ENCODE measurements around the gene RHOG.
A peak's percentile ranks its signal among the peaks of the same experiment; 100 is the strongest.

Gene RHOG

DNA sequence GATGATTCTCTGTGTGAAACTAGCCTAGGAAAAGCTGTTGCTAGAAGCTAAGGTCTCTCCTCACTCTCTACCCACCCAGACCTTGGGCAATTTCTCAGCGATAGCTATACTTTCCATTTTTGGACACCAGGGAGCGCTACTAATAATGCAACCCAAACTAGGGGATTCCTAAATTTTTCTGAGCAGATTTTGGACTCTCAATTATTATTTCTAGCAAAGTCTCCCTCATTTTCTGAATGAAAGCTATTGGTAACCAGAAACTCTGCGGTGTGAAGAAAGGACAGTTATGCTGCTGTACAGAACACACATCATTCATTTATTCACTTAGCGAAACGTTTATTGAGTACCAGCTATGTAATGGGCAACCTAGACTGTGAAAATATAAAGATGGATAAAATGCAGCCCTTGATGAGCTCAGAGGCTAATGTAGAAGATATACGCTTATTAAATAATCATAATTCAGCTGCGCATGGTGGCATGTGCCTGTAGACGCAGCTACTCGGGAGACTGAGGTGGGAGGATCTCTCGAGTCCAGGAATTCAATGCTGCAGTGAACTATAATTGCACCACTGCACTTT, 8.6 kb upstream of the RHOG start:
- no peaks in the 10 kb centered on the region for H3K36me3 Mint-ChIP-seq
- H3K27me3 Mint-ChIP-seq, result no peaks in the 10 kb centered on the region
- H3K4me1 Mint-ChIP-seq, result peaks cover 55% of the 10 kb centered on the region

DNA sequence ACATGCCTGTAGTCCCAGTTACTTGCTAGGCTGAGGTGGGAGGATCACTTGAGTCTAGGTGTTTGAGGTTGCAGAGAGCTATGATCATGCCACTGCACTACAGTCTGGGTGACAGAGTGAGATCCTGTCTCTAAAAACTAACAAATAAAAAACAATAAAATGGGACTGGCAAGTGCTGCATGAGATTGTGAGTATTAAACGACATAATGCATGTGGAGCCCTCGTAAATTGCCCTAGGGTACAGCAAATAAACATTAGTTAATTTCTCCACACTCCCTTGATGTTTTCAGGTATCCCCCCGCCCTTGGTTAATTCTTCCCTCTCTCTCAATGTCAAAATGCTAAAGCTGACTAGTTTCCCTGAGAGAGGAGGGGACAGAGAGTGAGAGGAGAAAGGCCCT, 4.9 kb upstream of the RHOG start:
- H3K9me3 Mint-ChIP-seq, result no peaks in the 10 kb centered on the region
- H3K36me3 Mint-ChIP-seq, result no peaks in the 10 kb centered on the region
- no peak overlapping the region for H3K4me3 Mint-ChIP-seq
- peaks cover 51% of the 10 kb centered on the region for H3K4me1 Mint-ChIP-seq
- no peaks in the 10 kb centered on the region for H3K27me3 Mint-ChIP-seq
- H3K27ac Mint-ChIP-seq, result no peak overlapping the region

More for the DNA sequence above, 8.6 kb upstream of the RHOG start:
- no peaks in the 10 kb centered on the region for H3K9me3 Mint-ChIP-seq
- peak overlapping the region; percentile 77 for H3K27ac Mint-ChIP-seq
- H3K4me3 Mint-ChIP-seq, result no peak overlapping the region

DNA sequence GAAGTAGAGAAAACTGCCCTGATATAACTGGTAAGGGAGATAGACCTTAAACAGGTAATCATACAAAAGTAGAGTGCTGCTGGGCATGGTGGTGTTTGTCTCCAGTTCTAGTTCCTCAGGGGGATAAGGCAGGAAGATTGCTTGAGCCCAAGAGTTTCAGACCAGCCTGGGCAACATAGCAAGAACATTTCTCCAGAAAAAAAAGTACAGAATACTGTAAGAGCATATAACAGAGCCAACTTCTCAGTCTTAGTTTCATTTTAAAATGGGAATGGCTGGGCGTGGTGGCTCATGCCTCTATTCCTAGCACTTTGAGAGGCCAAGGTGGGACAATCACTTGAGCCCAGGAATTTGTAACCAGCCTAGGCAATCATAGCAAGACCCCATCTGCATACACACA, 4.5 kb upstream of the RHOG start:
- no peak overlapping the region for H3K27ac Mint-ChIP-seq
- no peaks in the 10 kb centered on the region for H3K9me3 Mint-ChIP-seq
- H3K4me3 Mint-ChIP-seq, result no peak overlapping the region

DNA sequence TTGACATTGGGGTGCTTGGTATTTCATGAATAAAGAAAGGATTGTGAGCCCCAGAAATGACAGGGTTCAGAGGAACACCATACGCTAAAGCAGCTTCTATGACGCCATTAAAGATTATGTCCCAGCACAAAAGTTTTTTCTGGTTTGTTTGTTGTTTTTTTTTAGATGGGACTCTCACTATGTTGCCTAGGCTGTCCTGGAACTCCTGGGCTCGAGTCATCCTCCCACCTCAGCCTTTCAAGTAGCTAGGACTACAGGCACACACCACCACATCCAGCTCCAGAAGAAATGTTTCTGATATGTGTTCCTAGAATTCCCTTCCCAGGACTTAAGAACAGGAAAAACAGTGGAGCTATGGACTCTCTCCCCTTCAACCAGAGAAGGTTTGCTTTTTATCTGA, 2.6 kb upstream of the RHOG start:
- Mint-ChIP-seq H3K4me3 (peak overlapping the region; percentile 19), H3K4me1 (peaks cover 42% of the 10 kb centered on the region), H3K27ac (peak overlapping the region; percentile 80), H3K36me3 (peaks cover 7% of the 10 kb centered on the region), H3K27me3 (no peaks in the 10 kb centered on the region), H3K9me3 (no peaks in the 10 kb centered on the region)

More for the DNA sequence above, 4.5 kb upstream of the RHOG start:
- Mint-ChIP-seq H3K36me3 (no peaks in the 10 kb centered on the region), H3K27me3 (no peaks in the 10 kb centered on the region), H3K4me1 (peaks cover 51% of the 10 kb centered on the region)

DNA sequence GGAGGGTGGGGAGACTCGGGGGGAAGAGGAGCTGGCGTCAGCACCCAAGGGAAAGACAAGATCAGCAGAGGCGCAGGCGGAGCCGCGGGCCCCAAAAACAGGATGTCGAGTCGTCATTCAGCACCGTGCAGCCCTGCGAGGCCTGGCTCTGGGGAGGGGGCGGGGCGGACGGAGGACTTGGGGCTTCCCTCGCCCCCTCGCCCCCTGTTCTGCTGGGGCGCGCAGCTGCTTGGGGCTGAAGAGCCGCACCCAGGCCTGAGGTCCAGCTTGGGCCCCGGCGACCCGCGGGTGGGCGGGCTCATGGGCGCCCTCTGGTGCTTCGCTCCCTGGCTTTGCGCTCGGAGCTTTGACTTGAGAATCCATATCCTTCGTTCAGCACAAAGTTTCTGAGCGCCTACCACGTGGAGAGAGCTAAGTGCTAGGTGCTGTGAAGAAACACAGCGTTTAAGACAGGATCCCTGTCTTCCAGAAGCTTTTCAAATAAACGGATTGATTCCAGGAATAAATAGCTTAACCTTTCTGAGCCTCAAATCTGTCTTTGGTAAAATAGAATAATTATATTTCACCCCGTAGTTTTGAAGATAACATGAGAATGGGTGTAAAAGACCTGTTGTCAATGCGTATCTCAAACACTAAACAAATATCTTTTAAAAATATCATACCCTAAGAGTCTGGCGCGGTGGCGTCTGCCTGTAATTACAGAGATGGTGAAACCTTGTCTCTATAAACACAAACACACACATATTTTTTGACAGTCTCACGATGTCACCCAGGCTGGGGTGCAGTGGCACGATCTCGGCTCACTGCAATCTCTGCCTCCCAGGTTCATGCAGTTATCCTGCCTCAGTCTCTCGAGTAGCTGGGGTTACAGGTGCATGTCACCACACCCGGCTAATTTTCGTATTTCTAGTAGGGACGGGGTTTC, 929 bp upstream of the RHOG start:
- Mint-ChIP-seq H3K9me3 (no peaks in the 10 kb centered on the region), H3K36me3 (peaks cover 12% of the 10 kb centered on the region), H3K4me1 (peaks cover 54% of the 10 kb centered on the region), H3K27me3 (no peaks in the 10 kb centered on the region), H3K27ac (peak overlapping the region; percentile 94), H3K4me3 (peak overlapping the region; percentile 85)

DNA sequence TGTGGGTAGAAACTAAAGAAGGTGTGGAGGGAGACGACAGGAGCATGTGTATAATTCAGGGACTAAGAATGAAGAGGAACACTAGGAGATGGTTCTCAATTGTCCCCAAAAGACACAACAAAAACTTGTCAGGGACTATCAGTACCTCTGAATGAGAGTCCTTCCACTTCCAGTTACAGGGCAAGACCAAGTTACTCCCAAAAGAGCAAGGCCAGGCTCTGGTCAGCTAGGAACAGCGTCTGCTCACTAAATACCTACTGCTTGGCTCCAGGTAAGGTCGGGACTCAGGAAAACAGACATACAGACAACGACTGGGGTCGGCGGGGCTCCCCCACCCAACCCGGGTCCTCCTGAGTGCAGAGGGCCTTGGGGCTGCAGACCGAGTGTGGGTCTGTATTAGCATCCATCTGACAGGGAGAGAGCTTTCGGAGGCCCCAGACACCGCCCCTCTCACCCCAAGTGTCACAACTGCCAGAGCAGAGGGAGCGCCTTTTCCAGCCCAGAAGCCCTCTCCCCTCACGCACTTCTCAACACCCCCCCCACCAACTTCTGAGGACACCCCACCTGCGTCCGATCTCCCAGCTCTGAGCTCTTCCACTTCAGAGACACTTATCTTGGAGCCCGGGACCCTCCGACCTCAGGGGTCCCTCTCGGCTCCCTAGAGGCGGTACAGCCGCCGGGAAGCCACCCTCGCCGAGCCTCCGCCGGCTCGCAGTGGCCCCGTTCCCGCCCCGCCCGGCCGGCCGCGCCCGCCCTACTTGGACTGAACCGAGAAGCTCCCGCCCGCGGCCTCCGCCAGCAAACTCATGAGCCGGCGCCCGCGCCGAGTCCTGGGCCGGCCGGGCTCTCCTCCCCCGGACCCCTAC, 522 bp downstream of the RHOG start:
- Mint-ChIP-seq H3K4me3 (peak overlapping the region; percentile 91), H3K36me3 (peaks cover 17% of the 10 kb centered on the region), H3K4me1 (peaks cover 58% of the 10 kb centered on the region), H3K27ac (peak overlapping the region; percentile 94), H3K9me3 (no peaks in the 10 kb centered on the region), H3K27me3 (no peaks in the 10 kb centered on the region)

DNA sequence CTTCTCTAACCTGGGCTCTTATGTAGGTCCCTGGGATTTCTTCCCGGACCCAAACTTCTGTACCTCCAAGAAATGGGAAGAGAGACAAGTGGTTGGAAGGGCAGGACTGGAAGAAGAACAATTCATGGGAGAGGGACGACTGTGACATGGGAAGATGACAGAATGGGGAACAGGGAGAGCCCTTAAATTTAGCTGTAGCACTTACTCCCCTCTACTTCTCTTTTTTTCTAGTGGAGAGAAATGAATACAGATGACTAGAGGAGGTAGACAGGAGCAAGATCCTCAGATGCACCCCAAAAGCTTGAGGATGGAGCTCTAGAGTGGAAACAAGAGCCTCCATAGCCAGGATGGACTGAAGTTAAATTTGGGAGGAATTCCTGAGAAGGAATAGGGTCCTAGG, 2.3 kb downstream of the RHOG start:
- peaks cover 62% of the 10 kb centered on the region for H3K4me1 Mint-ChIP-seq
- H3K9me3 Mint-ChIP-seq, result no peaks in the 10 kb centered on the region
- peak overlapping the region; percentile 91 for H3K4me3 Mint-ChIP-seq
- peaks cover 26% of the 10 kb centered on the region for H3K36me3 Mint-ChIP-seq
- no peaks in the 10 kb centered on the region for H3K27me3 Mint-ChIP-seq
- H3K27ac Mint-ChIP-seq, result peak overlapping the region; percentile 95

DNA sequence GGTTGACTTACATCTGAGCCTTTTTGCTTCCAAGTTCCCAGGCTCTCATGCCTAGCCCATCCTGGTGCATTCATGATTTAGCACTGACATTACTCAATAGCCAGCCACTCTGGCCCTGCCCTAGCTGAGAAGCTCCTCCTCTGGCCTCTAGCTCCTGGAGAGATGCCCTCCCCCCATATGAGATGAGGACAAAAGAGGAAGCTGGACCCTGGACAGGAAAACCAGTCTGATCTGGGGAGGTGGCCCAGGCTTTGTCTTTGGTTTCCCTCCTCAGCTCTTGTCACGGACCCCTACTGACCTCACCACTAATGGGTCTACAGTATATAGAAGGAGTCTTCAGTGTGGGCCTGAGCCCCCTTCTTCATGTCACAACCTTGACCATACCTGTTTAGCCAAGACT, 3.0 kb downstream of the RHOG start:
- H3K9me3 Mint-ChIP-seq, result no peaks in the 10 kb centered on the region
- no peaks in the 10 kb centered on the region for H3K27me3 Mint-ChIP-seq
- H3K4me3 Mint-ChIP-seq, result peak overlapping the region; percentile 91
- H3K27ac Mint-ChIP-seq, result peak overlapping the region; percentile 95
- H3K4me1 Mint-ChIP-seq, result peaks cover 62% of the 10 kb centered on the region
- peaks cover 26% of the 10 kb centered on the region for H3K36me3 Mint-ChIP-seq

DNA sequence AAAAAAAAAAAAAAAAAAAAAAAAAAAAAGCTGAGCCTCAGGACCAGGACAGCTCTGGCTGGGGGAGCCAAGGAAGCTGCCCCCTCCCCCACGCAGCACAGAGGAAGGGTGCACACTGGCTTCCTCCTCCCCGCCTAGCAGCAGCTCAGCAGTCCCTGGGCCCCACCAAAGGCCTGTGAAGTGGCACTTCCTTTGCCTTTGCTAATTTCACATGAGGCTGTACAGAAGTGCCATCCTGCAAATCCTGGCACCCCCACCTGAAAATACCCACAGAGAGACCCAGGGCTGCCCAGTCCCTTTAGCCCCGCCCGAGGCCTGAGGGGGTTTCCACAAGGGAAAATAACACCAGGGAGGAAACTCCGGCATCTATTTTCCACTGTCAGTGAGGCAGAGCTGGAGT, 3.9 kb downstream of the RHOG start:
- H3K27ac Mint-ChIP-seq, result peak overlapping the region; percentile 95
- H3K4me3 Mint-ChIP-seq, result peak overlapping the region; percentile 91
- no peaks in the 10 kb centered on the region for H3K27me3 Mint-ChIP-seq
- peaks cover 26% of the 10 kb centered on the region for H3K36me3 Mint-ChIP-seq
- no peaks in the 10 kb centered on the region for H3K9me3 Mint-ChIP-seq
- H3K4me1 Mint-ChIP-seq, result peaks cover 65% of the 10 kb centered on the region

DNA sequence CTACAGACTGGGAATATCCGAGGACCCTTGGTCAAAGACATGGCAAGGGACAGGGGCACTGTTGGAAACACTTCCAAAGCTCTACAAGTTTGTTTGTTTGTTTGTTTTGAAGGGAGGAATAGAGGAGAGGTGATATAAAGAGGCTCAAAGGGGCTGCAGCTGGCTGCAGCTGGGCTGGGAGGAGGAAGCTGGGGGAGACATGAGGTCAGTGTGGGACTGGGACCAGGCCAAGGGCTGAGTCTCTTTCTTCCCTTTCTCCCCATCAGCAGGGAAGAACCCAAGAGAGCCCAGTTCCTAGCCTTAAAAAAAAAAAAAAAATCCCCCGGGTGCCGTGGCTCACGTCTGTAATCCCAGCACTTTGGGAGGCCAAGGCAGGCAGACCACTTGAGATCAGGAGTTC, 5.0 kb downstream of the RHOG start:
- H3K27ac Mint-ChIP-seq, result peak overlapping the region; percentile 96
- peak overlapping the region; percentile 91 for H3K4me3 Mint-ChIP-seq
- H3K36me3 Mint-ChIP-seq, result peaks cover 33% of the 10 kb centered on the region
- H3K9me3 Mint-ChIP-seq, result no peaks in the 10 kb centered on the region
- peaks cover 74% of the 10 kb centered on the region for H3K4me1 Mint-ChIP-seq
- no peaks in the 10 kb centered on the region for H3K27me3 Mint-ChIP-seq

DNA sequence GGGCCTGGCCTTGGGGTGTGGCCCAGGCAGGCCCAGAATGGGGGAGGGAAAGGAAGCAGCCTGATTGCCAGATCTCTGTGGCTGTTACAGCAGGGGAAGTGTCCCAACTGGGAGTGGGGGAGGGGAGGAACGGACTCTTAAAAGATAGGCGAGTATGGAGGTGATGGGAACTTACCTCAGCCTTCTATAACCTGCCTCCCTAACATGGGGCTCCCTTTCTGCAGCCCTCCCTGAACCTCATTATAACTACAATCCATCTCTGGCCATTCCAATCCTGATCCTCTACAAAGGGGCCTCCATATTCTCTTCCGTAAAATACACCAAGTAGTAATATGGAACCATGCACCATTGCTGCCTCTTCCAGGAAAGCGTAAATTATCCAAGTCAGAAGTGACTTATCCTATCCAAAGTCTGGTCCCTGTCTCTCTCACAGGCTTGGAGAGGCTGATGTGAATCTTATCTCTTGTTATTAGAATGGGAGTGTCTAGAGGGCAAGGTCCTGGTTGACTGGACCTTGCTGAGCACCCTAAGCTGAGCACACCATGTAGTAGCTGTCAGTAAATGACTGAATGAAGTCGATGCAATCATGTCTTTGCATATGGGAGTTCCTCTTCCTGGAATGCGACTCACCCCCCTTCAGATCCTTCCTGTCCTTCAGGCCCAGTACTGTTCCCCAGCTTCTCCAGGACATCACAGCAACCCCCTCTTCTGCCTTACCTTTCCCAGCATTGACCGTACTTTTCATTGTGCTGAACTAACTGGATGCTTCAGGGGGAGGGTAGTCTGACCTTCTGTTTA, 5.9 kb downstream of the RHOG start:
- H3K9me3 Mint-ChIP-seq, result no peaks in the 10 kb centered on the region
- H3K36me3 Mint-ChIP-seq, result peaks cover 33% of the 10 kb centered on the region
- H3K4me3 Mint-ChIP-seq, result peak overlapping the region; percentile 91
- peak overlapping the region; percentile 96 for H3K27ac Mint-ChIP-seq
- H3K27me3 Mint-ChIP-seq, result no peaks in the 10 kb centered on the region
- H3K4me1 Mint-ChIP-seq, result peaks cover 82% of the 10 kb centered on the region

DNA sequence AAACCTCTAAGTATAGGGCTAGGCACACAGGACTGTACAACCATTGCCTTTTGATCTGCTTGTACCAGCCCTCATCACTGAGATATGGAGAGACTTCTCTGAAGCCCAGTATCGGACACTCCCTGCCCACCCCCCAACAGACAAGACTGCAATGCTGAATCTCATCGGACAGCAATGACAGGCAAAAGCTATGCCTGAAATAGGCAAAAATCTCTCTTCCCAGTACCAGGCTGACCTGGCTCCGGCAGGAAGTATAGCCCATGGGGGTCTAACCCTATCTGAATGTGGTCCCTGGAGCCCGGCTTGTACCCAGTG, 6.5 kb downstream of the RHOG start:
- Mint-ChIP-seq H3K4me1 (peaks cover 82% of the 10 kb centered on the region), H3K4me3 (peak overlapping the region; percentile 91), H3K27ac (peak overlapping the region; percentile 96), H3K27me3 (no peaks in the 10 kb centered on the region), H3K9me3 (no peaks in the 10 kb centered on the region), H3K36me3 (peaks cover 30% of the 10 kb centered on the region)

DNA sequence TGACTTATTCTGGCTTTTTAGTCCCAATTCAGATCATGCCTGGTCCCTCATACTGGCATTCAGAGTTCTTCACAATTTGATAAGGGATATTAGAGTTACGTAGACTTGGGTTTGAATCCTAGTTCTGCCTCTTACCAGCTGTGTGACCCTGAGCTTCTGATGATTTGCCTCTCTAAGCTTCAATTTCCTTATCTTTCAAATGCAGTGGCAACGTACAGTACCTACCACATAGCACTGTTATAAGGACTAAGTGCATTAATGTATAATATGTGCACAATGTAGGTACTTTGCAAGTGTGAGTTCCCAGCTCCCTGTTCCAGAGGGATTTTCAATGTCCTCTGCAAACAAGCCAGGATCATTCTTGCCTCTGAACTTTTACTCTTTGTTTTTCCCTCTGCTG, 7.3 kb downstream of the RHOG start:
- Mint-ChIP-seq H3K9me3 (no peaks in the 10 kb centered on the region), H3K4me3 (peak overlapping the region; percentile 91), H3K27me3 (no peaks in the 10 kb centered on the region), H3K36me3 (peaks cover 28% of the 10 kb centered on the region), H3K4me1 (peaks cover 80% of the 10 kb centered on the region), H3K27ac (peak overlapping the region; percentile 96)

DNA sequence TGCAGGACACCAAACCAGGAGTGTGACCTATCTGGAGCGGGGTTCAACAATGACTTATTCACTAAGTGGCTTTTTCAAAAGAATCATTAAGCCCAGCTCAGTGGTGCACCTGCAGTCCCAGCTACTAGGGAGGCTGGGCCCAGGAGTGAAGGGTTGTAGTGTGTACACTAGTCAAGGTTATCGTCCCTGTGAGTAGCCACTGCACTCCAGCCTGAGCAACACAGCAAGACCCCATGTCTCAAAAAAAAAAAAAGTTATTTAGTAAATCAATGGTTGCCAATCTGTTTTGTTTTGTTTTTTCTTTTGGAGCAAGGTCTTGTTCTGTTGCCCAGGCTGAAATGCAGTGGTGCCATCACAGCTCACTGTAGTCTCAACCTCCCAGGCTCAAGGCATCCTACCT, 7.9 kb downstream of the RHOG start:
- Mint-ChIP-seq H3K9me3 (no peaks in the 10 kb centered on the region), H3K4me1 (peaks cover 78% of the 10 kb centered on the region), H3K27ac (peak overlapping the region; percentile 96), H3K36me3 (peaks cover 24% of the 10 kb centered on the region), H3K4me3 (peak overlapping the region; percentile 91), H3K27me3 (no peaks in the 10 kb centered on the region)
